ENCODE results near the gene PTPRCAP. TPM values are rescaled to one million over a fixed set of nuclear protein-coding genes. Genes with fewer than 3 reads are reported as not detected.

PTPRCAP gene
- polyA plus RNA-seq, 1 donor = 0.67 TPM

GRCh38 chr11:67395555-67396258 is 41.8 kb downstream of the PTPRCAP start:
- DNase-seq = no peak

DNA sequence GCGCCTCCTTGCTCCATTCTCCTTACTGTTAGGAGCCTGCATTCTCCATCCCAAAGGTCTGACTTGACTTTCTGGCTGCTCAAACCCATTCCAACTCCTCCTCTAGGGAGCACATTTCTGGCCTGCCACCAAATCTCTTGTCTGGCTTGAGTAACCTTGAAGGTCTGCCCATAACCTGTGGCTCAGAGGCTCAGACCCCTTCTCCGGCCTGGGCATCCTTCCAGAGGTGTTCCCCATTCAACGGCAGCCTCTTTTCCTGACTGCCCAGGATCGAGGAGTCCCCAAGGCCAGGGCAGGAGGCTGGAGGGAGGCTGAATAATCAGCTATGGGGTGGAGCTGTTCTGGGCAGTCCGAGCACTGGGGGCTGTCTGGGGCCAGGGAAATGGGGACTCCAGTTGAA is 43.5 kb downstream of the PTPRCAP start:
- DNase-seq = no peak

DNA sequence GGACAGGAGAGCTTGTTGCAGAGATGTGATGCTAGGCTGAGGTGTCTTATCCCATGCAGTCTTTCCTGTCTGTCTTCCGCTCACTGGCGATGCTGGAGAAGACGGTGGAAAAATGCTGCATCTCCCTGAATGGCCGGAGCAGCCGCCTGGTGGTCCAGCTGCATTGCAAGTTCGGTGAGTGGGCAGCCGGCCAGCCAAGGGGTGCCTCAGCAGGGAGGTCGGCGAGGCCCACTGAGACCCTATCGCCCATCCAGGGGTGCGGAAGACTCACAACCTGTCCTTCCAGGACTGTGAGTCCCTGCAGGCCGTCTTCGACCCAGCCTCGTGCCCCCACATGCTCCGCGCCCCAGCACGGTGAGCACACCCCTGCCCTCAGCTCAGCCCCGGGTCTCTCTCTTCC is 44.0 kb downstream of the PTPRCAP start:
- DNase-seq = no peak

- DNase-seq = no peak
These were observed 45.2 kb downstream of the PTPRCAP start for GRCh38 chr11:67392183-67392715.

GRCh38 chr11:67391304-67392182 is 45.9 kb downstream of the PTPRCAP start, which contains the start of gene RAD9A:
RAD9A (plus strand) TSS chr11:67391986; CDS start chr11:67392045, 59 bp downstream.
- DNase-seq = peak; percentile 97

DNA sequence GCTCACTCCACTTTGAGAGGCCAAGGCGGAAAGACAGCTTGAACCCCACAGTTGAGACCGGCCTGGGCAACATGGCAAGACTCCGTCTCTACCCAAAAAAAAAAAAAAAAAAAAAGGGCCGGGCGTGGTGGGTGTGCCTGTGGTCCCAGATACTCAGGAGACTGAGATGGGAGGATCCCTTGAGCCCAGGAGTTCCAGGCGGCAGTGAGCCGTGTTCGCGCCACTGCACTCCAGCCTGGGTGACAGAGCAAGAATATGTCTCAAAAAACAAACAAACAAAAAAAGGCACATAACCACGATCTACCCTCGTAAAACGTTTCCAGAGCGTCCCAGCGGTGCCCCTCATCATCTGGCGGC is 46.6 kb downstream of the PTPRCAP start:
- no peak for DNase-seq

DNA sequence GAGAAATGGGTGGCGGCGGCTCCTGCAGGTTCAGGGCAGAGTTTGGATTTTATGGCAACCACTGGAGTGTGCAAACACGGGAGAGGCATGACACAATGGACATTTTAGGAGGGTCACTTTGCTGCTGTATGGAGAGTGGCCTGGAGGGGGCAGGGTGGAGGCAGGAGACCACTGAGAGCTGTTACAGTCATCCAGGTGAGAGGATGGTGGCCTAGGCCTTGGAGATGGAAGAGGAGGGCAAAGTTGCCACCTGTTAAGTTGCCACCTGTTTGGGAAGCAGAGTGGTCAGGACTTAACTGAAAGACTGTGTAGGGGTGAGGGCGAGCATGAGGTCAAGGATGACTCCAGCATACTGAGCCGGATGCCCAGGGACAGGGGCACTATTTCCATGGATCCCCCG is 48.0 kb downstream of the PTPRCAP start:
- DNase-seq = no peak

- no peak for DNase-seq
These were observed 50.0 kb downstream of the PTPRCAP start for GRCh38 chr11:67387518-67387917.

GRCh38 chr11:67387069-67387468 is 50.4 kb downstream of the PTPRCAP start:
- DNase-seq = no peak

Other genes starting within 250 kb of the PTPRCAP start
- gene GRK2, start 171.2 kb downstream of the PTPRCAP start, polyA plus RNA-seq (ENCODE audit: insufficient read length) = 61.1 TPM
- 34.4 TPM for gene ANKRD13D, start 148.4 kb downstream of the PTPRCAP start, polyA plus RNA-seq (ENCODE audit: insufficient read length)
- 20.5 TPM for gene SSH3, start 134.2 kb downstream of the PTPRCAP start, polyA plus RNA-seq (ENCODE audit: insufficient read length)
- gene POLD4, start 84.1 kb downstream of the PTPRCAP start, polyA plus RNA-seq (ENCODE audit: insufficient read length) = 33.3 TPM
- 3.6 TPM for gene CLCF1, start 64.1 kb downstream of the PTPRCAP start, polyA plus RNA-seq (ENCODE audit: insufficient read length)
- gene RAD9A, start 45.7 kb downstream of the PTPRCAP start, polyA plus RNA-seq (ENCODE audit: insufficient read length) = 10.5 TPM
- 146 TPM for gene PPP1CA, start 35.8 kb downstream of the PTPRCAP start, polyA plus RNA-seq (ENCODE audit: insufficient read length)
- 5.4 TPM for gene TBC1D10C, start 33.6 kb downstream of the PTPRCAP start, polyA plus RNA-seq (ENCODE audit: insufficient read length)
- gene CARNS1, start 22.0 kb downstream of the PTPRCAP start, polyA plus RNA-seq (ENCODE audit: insufficient read length) = 87.1 TPM
- gene RPS6KB2, start 9.2 kb downstream of the PTPRCAP start, polyA plus RNA-seq (ENCODE audit: insufficient read length) = 30.3 TPM
- 30.0 TPM for gene CORO1B, start 5.8 kb upstream of the PTPRCAP start, polyA plus RNA-seq (ENCODE audit: insufficient read length)
- gene GPR152, start 15.0 kb upstream of the PTPRCAP start, polyA plus RNA-seq (ENCODE audit: insufficient read length) = not detected
- gene CABP4, start 17.7 kb upstream of the PTPRCAP start, polyA plus RNA-seq (ENCODE audit: insufficient read length) = 2.5 TPM
- 61.4 TPM for gene TMEM134, start 31.6 kb upstream of the PTPRCAP start, polyA plus RNA-seq (ENCODE audit: insufficient read length)
- gene AIP, start 45.3 kb upstream of the PTPRCAP start, polyA plus RNA-seq (ENCODE audit: insufficient read length) = 48.1 TPM
- 7.4 TPM for gene PITPNM1, start 67.7 kb upstream of the PTPRCAP start, polyA plus RNA-seq (ENCODE audit: insufficient read length)
- 23.6 TPM for gene CDK2AP2, start 70.5 kb upstream of the PTPRCAP start, polyA plus RNA-seq (ENCODE audit: insufficient read length)
- not detected for gene CABP2, start 85.8 kb upstream of the PTPRCAP start, polyA plus RNA-seq (ENCODE audit: insufficient read length)
- 215 TPM for gene GSTP1, start 146.1 kb upstream of the PTPRCAP start, polyA plus RNA-seq (ENCODE audit: insufficient read length)
- 155 TPM for gene NDUFV1, start 169.3 kb upstream of the PTPRCAP start, polyA plus RNA-seq (ENCODE audit: insufficient read length)
- gene NUDT8, start 192.3 kb upstream of the PTPRCAP start, polyA plus RNA-seq (ENCODE audit: insufficient read length) = 3.7 TPM
- not detected for gene TBX10, start 202.1 kb upstream of the PTPRCAP start, polyA plus RNA-seq (ENCODE audit: insufficient read length)
- not detected for gene ACY3, start 213.0 kb upstream of the PTPRCAP start, polyA plus RNA-seq (ENCODE audit: insufficient read length)
- 0.90 TPM for gene ALDH3B2, start 236.9 kb upstream of the PTPRCAP start, polyA plus RNA-seq (ENCODE audit: insufficient read length)

Data from hindlimb muscle (tissue), 1 donor.